Kidney glomerular epithelial cell (primary cell): ENCODE measurements around the gene ADORA2A.

ENCODE experiments used
- DNase-seq: peaks from one replicate; lab custom pipeline; 2025; lab: John Stamatoyannopoulos, UW

ADORA2A gene

GRCh38 chr22:24404561-24405275 is 22.7 kb upstream of the ADORA2A start:
- DNase-seq: no peak

- DNase-seq: no peak
Observed at GRCh38 chr22:24405631-24406321, 21.6 kb upstream of the ADORA2A start.

GRCh38 chr22:24406322-24407277 is 20.8 kb upstream of the ADORA2A start:
- DNase-seq: no peak

GRCh38 chr22:24407278-24407665 is 20.1 kb upstream of the ADORA2A start:
- no peak for DNase-seq

- DNase-seq: no peak
Observed at GRCh38 chr22:24407884-24408283, 19.5 kb upstream of the ADORA2A start.

GRCh38 chr22:24408630-24409029 is 18.8 kb upstream of the ADORA2A start:
- DNase-seq: no peak

GRCh38 chr22:24409707-24410106 is 17.7 kb upstream of the ADORA2A start:
- no peak for DNase-seq

- no peak for DNase-seq
Observed at GRCh38 chr22:24410110-24410856, 17.1 kb upstream of the ADORA2A start.

GRCh38 chr22:24411256-24412004 is 16.0 kb upstream of the ADORA2A start:
- DNase-seq: no peak

GRCh38 chr22:24412274-24412673 is 15.1 kb upstream of the ADORA2A start:
- DNase-seq: no peak

- no peak for DNase-seq
Observed at GRCh38 chr22:24413271-24413670, 14.1 kb upstream of the ADORA2A start.

- no peak for DNase-seq
Observed at GRCh38 chr22:24413736-24414385, 13.5 kb upstream of the ADORA2A start.

- no peak for DNase-seq
Observed at GRCh38 chr22:24414523-24414922, 12.9 kb upstream of the ADORA2A start.

- DNase-seq: no peak
Observed at GRCh38 chr22:24414984-24415945, 12.1 kb upstream of the ADORA2A start.

GRCh38 chr22:24416095-24416494 is 11.3 kb upstream of the ADORA2A start:
- DNase-seq: no peak

GRCh38 chr22:24416611-24417010 is 10.8 kb upstream of the ADORA2A start:
- DNase-seq: no peak

GRCh38 chr22:24417200-24417599 is 10.2 kb upstream of the ADORA2A start:
- DNase-seq: no peak

- no peak for DNase-seq
Observed at GRCh38 chr22:24417901-24418641, 9.3 kb upstream of the ADORA2A start.
